HEK293T (cell line): ENCODE data around the gene ARMC12.

ENCODE experiments used
- CTCF ChIA-PET: fragments of 350-600 bp; formaldehyde crosslinking; extraction: SDS; loops from one replicate; lab custom pipeline; 2021; ENCODE audit warnings: antibody characterized with exemption, inconsistent platforms; lab: Yijun Ruan, JAX
- POLR2A ChIA-PET: fragments of 350-600 bp; formaldehyde crosslinking; extraction: SDS; loops from one replicate; lab custom pipeline; 2020; ENCODE audit warnings: antibody characterized with exemption, inconsistent platforms; lab: Yijun Ruan, JAX
- DNase-seq: peaks from one replicate; pipeline ENCODE4 v3.0.0; 2012; ENCODE audit warnings: mixed read lengths; ENCODE audit errors: extremely low spot score
- ARNT ChIP-seq: fragments of 450-650 bp; IDR thresholded peaks from 2 replicates; pipeline ENCODE4 v1.6.1; 2017; ENCODE audit warnings: mild to moderate bottlenecking
- BHLHE40 ChIP-seq: fragments of 450-650 bp; IDR thresholded peaks from 2 replicates; pipeline ENCODE4 v1.6.1; 2016; ENCODE audit warnings: mild to moderate bottlenecking, moderate library complexity, borderline replicate concordance
- CTBP1 ChIP-seq: fragments of 450-650 bp; IDR thresholded peaks from 2 replicates; pipeline ENCODE4 v1.6.1; 2016; ENCODE audit warnings: borderline replicate concordance
- ELF4 ChIP-seq: fragments of 450-650 bp; IDR thresholded peaks from 2 replicates; pipeline ENCODE4 v1.6.1; 2017; ENCODE audit warnings: antibody characterized with exemption
- FOXA1 ChIP-seq: fragments of 450-650 bp; IDR thresholded peaks from 2 replicates; pipeline ENCODE4 v1.6.1; 2016; ENCODE audit warnings: mild to moderate bottlenecking
- FOXK2 ChIP-seq: fragments of 450-650 bp; IDR thresholded peaks from 2 replicates; pipeline ENCODE4 v1.6.1; 2016; ENCODE audit warnings: mild to moderate bottlenecking
- FOXM1 ChIP-seq: fragments of 450-650 bp; IDR thresholded peaks from 2 replicates; pipeline ENCODE4 v1.6.1; 2017; ENCODE audit warnings: mild to moderate bottlenecking, borderline replicate concordance
- HDGF ChIP-seq: fragments of 450-650 bp; IDR thresholded peaks from 2 replicates; pipeline ENCODE4 v1.6.1; 2017; ENCODE audit warnings: antibody characterized with exemption, borderline replicate concordance
- L3MBTL2 ChIP-seq: fragments of 450-650 bp; conservative IDR thresholded peaks from 2 replicates; pipeline ENCODE4 v1.6.1; 2016; ENCODE audit warnings: mild to moderate bottlenecking
- LEF1 ChIP-seq: fragments of 450-650 bp; IDR thresholded peaks from 2 replicates; pipeline ENCODE4 v1.6.1; 2017; ENCODE audit warnings: mild to moderate bottlenecking, borderline replicate concordance
- NFRKB ChIP-seq: fragments of 450-650 bp; IDR thresholded peaks from 2 replicates; pipeline ENCODE4 v1.6.1; 2016; ENCODE audit warnings: mild to moderate bottlenecking, moderate library complexity
- SP1 ChIP-seq: fragments of 450-650 bp; IDR thresholded peaks from 2 replicates; pipeline ENCODE4 v1.6.1; 2017
- SUZ12 ChIP-seq: fragments of 450-650 bp; IDR thresholded peaks from 2 replicates; pipeline ENCODE4 v1.6.1; 2016; ENCODE audit warnings: mild to moderate bottlenecking
- TARDBP ChIP-seq: fragments of 450-650 bp; IDR thresholded peaks from 2 replicates; pipeline ENCODE4 v1.6.1; 2016
- ZNF384 ChIP-seq: fragments of 450-650 bp; IDR thresholded peaks from 2 replicates; pipeline ENCODE4 v1.6.1; 2016
- TF ChIP-seq, protein P1 (sequence below): fragments of 450-650 bp; IDR thresholded peaks from 2 replicates; pipeline ENCODE4 v1.6.1; 2016

ARMC12 gene

DNA sequence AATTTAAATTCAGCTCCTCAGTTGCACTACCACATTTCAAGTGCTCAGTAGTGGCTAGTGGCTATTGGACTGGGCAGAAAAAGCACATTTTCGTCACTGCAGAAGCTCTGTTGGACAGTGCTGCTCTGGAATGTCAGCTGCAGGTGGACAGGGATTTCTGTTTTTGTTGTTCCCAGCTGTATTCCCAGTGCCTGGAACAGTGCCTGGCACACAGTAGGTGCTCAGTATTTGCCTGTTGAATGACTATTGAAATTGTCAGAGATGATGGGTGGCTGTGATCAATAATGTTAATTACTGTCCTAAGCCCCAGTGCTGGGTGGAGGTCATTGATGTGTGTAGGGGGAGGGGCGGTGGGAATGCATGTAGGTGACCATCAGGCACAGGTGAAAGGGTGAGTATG, 49.4 kb downstream of the ARMC12 start:
- TF ChIP-seq SP1, result no peak
- no peak for TF ChIP-seq NFRKB
- no peak for TF ChIP-seq CTBP1
- no peak for TF ChIP-seq TARDBP
- no peak for TF ChIP-seq LEF1
- TF ChIP-seq SUZ12, result no peak
- TF ChIP-seq ELF4, result no peak
- DNase-seq, result no peak
- ChIA-PET CTCF (no interaction called here), POLR2A (no interaction called here)

DNA sequence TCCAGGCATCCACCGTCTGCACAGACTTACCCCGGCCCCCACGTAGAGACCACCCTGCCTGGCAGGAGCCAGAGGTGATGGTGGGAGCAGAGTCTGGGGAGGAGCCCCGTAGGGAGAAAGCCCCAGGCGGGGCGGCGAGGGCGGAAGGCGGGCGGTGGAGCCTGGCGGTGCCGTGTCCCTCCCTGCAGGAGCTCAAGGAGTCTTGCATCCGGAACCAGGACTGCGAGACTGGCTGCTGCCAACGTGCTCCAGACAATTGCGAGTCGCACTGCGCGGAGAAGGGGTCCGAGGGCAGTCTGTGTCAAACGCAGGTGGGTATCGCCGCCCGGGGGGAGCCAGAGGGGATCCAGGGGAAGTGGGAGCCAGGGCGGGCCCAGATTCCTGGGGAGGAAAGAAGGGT, 50.0 kb downstream of the ARMC12 start:
- no peak for DNase-seq
- CTCF ChIA-PET, result no interaction called here

DNA sequence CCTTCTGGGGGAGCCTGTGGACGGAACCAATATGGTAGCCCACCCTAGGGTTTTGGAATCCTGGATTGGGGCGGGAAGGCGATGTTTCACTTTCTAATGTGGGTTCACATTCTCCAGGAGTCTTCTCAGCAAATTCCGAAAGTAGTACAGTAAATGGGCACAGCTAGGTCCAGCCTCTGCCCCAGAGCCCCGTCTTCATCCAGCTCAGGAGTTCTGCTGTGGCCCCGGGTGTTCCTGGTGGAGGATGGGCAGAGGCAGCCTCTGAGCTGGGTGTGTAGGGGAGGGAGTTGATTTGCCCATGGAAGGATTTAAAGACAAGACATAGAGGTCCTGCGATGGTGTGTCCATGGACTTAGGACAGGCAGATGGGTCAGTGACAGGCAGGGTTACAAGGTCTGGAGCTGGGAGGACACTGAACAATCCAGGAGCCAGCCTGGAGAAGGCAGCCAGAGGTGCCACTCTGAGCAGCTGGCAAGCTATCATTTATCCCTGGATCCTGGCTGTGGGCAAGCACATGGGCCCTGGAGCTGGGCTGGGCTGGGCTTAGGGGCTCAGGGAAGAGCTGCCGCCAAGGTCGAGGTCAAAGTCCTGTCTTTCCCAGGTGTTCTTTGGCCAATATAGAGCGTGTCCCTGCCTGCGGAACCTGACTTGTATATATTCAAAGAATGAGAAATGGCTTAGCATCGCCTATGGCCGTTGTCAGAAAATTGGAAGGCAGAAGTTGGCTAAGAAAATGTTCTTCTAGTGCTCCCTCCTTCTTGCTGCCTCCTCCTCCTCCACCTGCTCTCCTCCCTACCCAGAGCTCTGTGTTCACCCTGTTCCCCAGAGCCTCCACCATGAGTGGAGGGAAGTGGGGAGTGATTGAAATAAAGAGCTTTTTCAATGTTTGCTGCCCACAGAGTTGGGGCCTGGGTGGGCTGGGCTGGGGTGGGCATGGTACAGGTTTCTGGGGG, 50.7 kb downstream of the ARMC12 start:
- ChIA-PET CTCF (no interaction called here), POLR2A (no interaction called here)
- DNase-seq, result no peak
- no peak for TF ChIP-seq CTBP1
- no peak for TF ChIP-seq BHLHE40
- no peak for TF ChIP-seq ARNT
- TF ChIP-seq, protein P1, sequence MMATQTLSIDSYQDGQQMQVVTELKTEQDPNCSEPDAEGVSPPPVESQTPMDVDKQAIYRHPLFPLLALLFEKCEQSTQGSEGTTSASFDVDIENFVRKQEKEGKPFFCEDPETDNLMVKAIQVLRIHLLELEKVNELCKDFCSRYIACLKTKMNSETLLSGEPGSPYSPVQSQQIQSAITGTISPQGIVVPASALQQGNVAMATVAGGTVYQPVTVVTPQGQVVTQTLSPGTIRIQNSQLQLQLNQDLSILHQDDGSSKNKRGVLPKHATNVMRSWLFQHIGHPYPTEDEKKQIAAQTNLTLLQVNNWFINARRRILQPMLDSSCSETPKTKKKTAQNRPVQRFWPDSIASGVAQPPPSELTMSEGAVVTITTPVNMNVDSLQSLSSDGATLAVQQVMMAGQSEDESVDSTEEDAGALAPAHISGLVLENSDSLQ, result no peak
- no peak for TF ChIP-seq HDGF
- TF ChIP-seq L3MBTL2, result no peak
- TF ChIP-seq ELF4, result no peak
- no peak for TF ChIP-seq FOXA1
- TF ChIP-seq LEF1, result no peak
- no peak for TF ChIP-seq SUZ12
- TF ChIP-seq TARDBP, result no peak
- TF ChIP-seq NFRKB, result no peak
- no peak for TF ChIP-seq ZNF384
- TF ChIP-seq FOXK2, result no peak

More for the DNA sequence above, 50.0 kb downstream of the ARMC12 start:
- no peak for TF ChIP-seq HDGF
- no peak for TF ChIP-seq CTBP1
- TF ChIP-seq ELF4, result no peak
- no peak for TF ChIP-seq SUZ12
- no peak for TF ChIP-seq NFRKB
- no peak for TF ChIP-seq FOXA1
- no peak for TF ChIP-seq FOXK2
- TF ChIP-seq SP1, result no peak
- no peak for TF ChIP-seq FOXM1
- TF ChIP-seq TARDBP, result no peak
- no peak for TF ChIP-seq ZNF384
- TF ChIP-seq, protein P1, result no peak
- no peak for TF ChIP-seq ARNT
- no peak for TF ChIP-seq LEF1
- no peak for TF ChIP-seq BHLHE40
- no peak for TF ChIP-seq L3MBTL2
- POLR2A ChIA-PET, result no interaction called here

DNA sequence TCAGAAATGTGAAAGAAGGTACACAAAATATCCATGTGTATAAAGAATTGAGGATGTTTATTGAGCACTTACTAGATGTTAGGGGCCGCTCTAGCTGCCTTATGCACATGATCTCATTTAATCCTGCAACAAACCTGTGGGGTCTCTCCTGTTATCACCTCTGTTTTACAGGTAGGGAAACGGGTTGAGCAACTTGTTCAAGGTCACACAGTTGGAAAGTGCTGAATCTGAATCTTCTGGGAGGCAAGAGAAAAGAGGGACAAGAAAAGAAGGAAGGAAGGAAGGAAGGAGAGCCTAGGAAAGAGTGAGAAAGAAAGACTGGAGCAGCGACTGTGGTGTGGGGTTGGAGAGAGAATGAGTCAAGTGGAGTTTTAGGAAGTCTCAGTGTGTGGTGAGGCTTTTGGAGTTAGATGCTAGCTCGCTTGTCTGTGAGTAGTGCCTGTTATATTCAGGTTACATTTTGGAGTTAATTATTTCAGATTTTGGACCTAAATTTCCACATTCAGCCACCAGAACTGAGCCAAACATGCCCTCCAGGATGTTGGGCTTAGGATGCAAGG, 51.7 kb downstream of the ARMC12 start:
- ChIA-PET POLR2A (no interaction called here), CTCF (no interaction called here)
- TF ChIP-seq HDGF, result no peak
- no peak for TF ChIP-seq ZNF384
- no peak for TF ChIP-seq FOXK2
- TF ChIP-seq SUZ12, result no peak
- TF ChIP-seq ELF4, result no peak
- TF ChIP-seq L3MBTL2, result no peak
- TF ChIP-seq LEF1, result no peak
- DNase-seq, result no peak

DNA sequence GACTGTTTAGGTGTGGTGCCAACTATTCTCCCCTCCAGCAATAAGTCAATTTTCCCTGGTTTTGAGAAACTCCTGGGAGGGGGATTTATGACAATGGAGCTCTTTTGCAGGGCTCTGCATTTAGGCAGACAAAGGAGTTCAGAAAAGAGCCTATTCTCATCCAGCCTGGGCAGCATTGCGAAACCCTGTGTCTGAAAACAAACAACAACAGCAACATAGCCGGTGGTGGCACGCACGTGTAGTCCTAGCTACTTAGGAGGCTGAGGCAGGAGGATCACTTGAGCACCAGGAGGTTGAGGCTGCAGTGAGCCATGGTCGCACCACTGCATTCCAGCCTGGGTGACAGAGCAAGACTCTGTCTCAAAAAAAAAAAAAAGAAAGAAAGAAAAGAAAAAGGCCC, 53.9 kb downstream of the ARMC12 start:
- no peak for TF ChIP-seq FOXM1
- TF ChIP-seq ZNF384, result no peak
- TF ChIP-seq ARNT, result no peak
- no peak for TF ChIP-seq L3MBTL2
- TF ChIP-seq, protein P1, result no peak
- DNase-seq, result no peak
- ChIA-PET POLR2A (no interaction called here), CTCF (interaction anchor here (0.6 kb wide), 1 partner anchor 40 kb away, joined by 5 read pairs; no protein-coding TSS in a partner anchor)

DNA sequence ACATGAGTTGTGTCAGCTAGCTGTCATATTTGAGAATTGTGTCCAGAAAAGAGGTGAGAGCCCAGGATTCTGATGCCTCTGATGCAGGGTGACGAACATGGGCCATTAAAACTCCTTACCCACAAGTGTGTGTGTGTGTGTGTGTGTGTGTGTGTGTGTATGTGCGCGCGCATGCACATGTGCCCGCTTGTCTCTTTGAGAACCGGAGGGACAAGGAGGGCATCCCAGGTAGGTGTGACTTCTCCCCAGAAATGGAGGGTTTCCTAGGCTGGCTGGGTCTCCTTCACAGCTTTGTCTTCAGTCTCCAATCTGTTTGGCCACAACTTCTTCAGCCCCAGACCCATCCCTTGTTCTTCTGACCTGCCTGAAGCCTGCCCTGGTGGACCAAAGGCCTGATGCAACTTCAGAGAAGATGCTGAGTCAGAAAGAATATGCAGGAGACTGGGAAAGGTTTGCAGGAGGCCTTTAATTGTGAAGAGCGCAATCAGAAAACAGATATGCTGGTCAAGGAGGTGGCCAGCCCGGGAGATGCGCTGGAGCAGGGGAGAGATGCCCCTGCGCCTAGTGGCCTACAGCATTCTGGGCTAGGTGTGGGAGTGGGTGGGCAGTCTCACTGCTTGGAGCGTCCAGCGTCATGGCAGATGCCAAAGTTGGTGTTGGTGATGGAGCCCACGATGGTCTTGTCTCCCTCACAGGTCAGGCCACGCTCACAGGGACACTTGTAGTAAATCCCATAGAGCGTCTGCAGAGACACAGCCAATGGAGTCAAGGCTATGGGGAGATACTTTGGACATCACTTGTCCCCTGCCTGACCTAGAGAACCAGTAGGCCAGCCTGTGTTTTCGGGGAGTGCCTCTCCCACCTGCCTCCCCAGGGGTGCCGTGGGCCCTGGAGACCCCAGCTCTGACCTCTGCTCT, 58.0 kb downstream of the ARMC12 start:
- TF ChIP-seq SP1, result no peak
- TF ChIP-seq TARDBP, result no peak
- TF ChIP-seq FOXK2, result no peak
- TF ChIP-seq ARNT, result no peak
- TF ChIP-seq FOXA1, result no peak
- no peak for TF ChIP-seq LEF1
- TF ChIP-seq HDGF, result no peak
- TF ChIP-seq NFRKB, result no peak
- TF ChIP-seq BHLHE40, result no peak
- no peak for TF ChIP-seq FOXM1
- TF ChIP-seq L3MBTL2, result no peak
- TF ChIP-seq CTBP1, result no peak
- TF ChIP-seq ZNF384, result no peak
- TF ChIP-seq, protein P1, result no peak
- TF ChIP-seq ELF4, result no peak
- TF ChIP-seq SUZ12, result no peak
- ChIA-PET POLR2A (interaction anchor here (1.4 kb wide), 1 partner anchor 11 kb away, joined by 4 read pairs; the partner anchor contains the start of gene LHFPL5), CTCF (interaction anchor here (0.6 kb wide), 1 partner anchor 29 kb away, joined by 3 read pairs; no protein-coding TSS in a partner anchor)
- DNase-seq, result no peak
